GM12874 (cell line): Measurements from ENCODE around the gene PIK3R5.

Experiments
- CTCF ChIP-seq: IDR thresholded peaks from 2 replicates; pipeline ENCODE4 v1.5.1; 2011; ENCODE audit warnings: low read depth, mild to moderate bottlenecking, control low read depth, low read length, moderate library complexity; ENCODE audit not compliant: insufficient read depth

PIK3R5 gene

GRCh38 chr17:8873801-8874715 lies 91.4 kb downstream of the PIK3R5 start:
- no peak for TF ChIP-seq CTCF

- TF ChIP-seq CTCF: no peak
These were observed 92.6 kb downstream of the PIK3R5 start for GRCh38 chr17:8872705-8873435.

GRCh38 chr17:8872036-8872704 lies 93.3 kb downstream of the PIK3R5 start:
- no peak for TF ChIP-seq CTCF

- TF ChIP-seq CTCF: no peak
These were observed 94.4 kb downstream of the PIK3R5 start for GRCh38 chr17:8871081-8871581.

- TF ChIP-seq CTCF: no peak
These were observed 95.0 kb downstream of the PIK3R5 start for GRCh38 chr17:8870406-8871040.

GRCh38 chr17:8869114-8869815 lies 96.2 kb downstream of the PIK3R5 start:
- TF ChIP-seq CTCF: no peak
